Endothelial cell of umbilical vein (primary cell): Measurements from ENCODE around the gene EIF4E3. TPM values are rescaled to one million over a fixed set of nuclear protein-coding genes. Genes with fewer than 3 reads are reported as not detected.

ENCODE experiments used
- BruUV-seq: library from RNA; stranded (reverse); fragments of 400-500 nt; replicated peaks from 2 replicates; lab custom pipeline; 2021; lab: Mats Ljungman, UMichigan
- CTCF ChIA-PET: fragments of 300-600, 350-600 bp; sonication (Branson Sonifier 250); formaldehyde crosslinking; loops from one replicate; lab custom pipeline; 2021; ENCODE audit warnings: antibody characterized with exemption, inconsistent platforms; lab: Charles Lee
- POLR2A ChIA-PET: fragments of 300-600, 350-600 bp; sonication (Branson Sonifier 250); formaldehyde crosslinking; loops from one replicate; lab custom pipeline; 2021; ENCODE audit warnings: antibody characterized with exemption, inconsistent platforms; lab: Charles Lee
- DNase-seq: peaks from one replicate; pipeline ENCODE4 v3.0.0-alpha.2; 2011; ENCODE audit warnings: low read depth, low spot score
- FAIRE-seq: peaks from 2 replicates; lab custom pipeline; 2011; peaks lifted over from hg19 to GRCh38; lab: Jason Lieb, UNC
- H2AFZ ChIP-seq: 2 replicates; pipeline ENCODE4 v1.6.0; 2012; ENCODE audit warnings: low read depth, low read length, control low read depth, inconsistent platforms
- H3K27ac ChIP-seq: 2 replicates; pipeline ENCODE4 v1.5.1; 2011; ENCODE audit warnings: low read depth, mild to moderate bottlenecking, control low read depth, low read length, moderate library complexity; ENCODE audit not compliant: insufficient read depth
- H3K27me3 ChIP-seq, 2 experiments: 2 replicates each; pipeline versions ENCODE4 v1.6.0 to v1.6.1; 2011; ENCODE audit warnings: low read length in 2 of 2, mixed read lengths in 1 of 2; ENCODE audit not compliant: control insufficient read depth in 2 of 2, insufficient read depth in 2 of 2
- H3K36me3 ChIP-seq, 2 experiments: 2 replicates in 1 of 2; 3 replicates in 1 of 2; pipeline ENCODE4 v1.5.1; 2011; ENCODE audit warnings: low read length in 2 of 2, mild to moderate bottlenecking in 1 of 2, moderate library complexity in 1 of 2; ENCODE audit not compliant: control insufficient read depth in 2 of 2, insufficient read depth in 2 of 2; ENCODE audit errors: extremely low read depth in 1 of 2
- H3K4me1 ChIP-seq: 3 replicates; pipeline ENCODE4 v1.5.1; 2011; ENCODE audit warnings: mild to moderate bottlenecking, low read length; ENCODE audit not compliant: control insufficient read depth, insufficient read depth; ENCODE audit errors: extremely low read depth
- H3K4me2 ChIP-seq: 2 replicates; pipeline ENCODE4 v1.6.1; 2011; ENCODE audit warnings: low read length, control low read depth, mixed read lengths; ENCODE audit not compliant: insufficient read depth
- H3K4me3 ChIP-seq, 3 experiments: fragments of 200-600 bp in 1 of 3; sonication (generic), shearing (Covaris generic) in 1 of 3; replicated peaks in 1 of 3; 2 replicates each; pipeline ENCODE4 v1.5.1; 2011 to 2016; ENCODE audit warnings: control low read depth in 3 of 3, low read length in 3 of 3, mild to moderate bottlenecking in 2 of 3, inconsistent platforms in 1 of 3, low read depth in 1 of 3, moderate library complexity in 1 of 3; ENCODE audit not compliant: insufficient read depth in 1 of 3
- H3K79me2 ChIP-seq: 2 replicates; pipeline ENCODE4 v1.6.0; 2012; ENCODE audit warnings: low read length, inconsistent platforms; ENCODE audit not compliant: control insufficient read depth, insufficient read depth
- H3K9ac ChIP-seq: replicated peaks from 2 replicates; pipeline ENCODE3; 2011; ENCODE audit warnings: low read length, control low read depth; ENCODE audit not compliant: insufficient read depth; ENCODE audit errors: extremely low read depth
- H3K9me1 ChIP-seq: replicated peaks from 3 replicates; pipeline ENCODE4 v1.6.0; 2011; ENCODE audit warnings: mild to moderate bottlenecking, low read length; ENCODE audit not compliant: control insufficient read depth, insufficient read depth; ENCODE audit errors: extremely low read depth
- H3K9me3 ChIP-seq: replicated peaks from 2 replicates; pipeline ENCODE4 v1.5.1; 2012; ENCODE audit warnings: low read length, inconsistent platforms; ENCODE audit not compliant: control insufficient read depth, insufficient read depth
- H4K20me1 ChIP-seq: replicated peaks from 2 replicates; pipeline ENCODE3; 2011; ENCODE audit warnings: mild to moderate bottlenecking, low read length; ENCODE audit not compliant: control insufficient read depth, insufficient read depth; ENCODE audit errors: extremely low read depth
- EZH2 ChIP-seq: IDR thresholded peaks from 2 replicates; pipeline ENCODE4 v1.6.1; 2012; ENCODE audit warnings: borderline replicate concordance, low read depth, mild to moderate bottlenecking, moderate library complexity, low read length, inconsistent platforms; ENCODE audit not compliant: severe bottlenecking
- MYC ChIP-seq: IDR thresholded peaks from one replicate; pipeline ENCODE4 v1.6.1; 2011; ENCODE audit warnings: mild to moderate bottlenecking, low read depth, low read length
- dilution Hi-C: fragments of 300-500 bp; cut with MboI; formaldehyde crosslinking; loops from one replicate; pipeline ENCODE4 v1.15.0; 2019; ENCODE audit warnings: low sequenced_read_pairs; ENCODE audit not compliant: extremely low pct_ligation_motif_present
- intact Hi-C: fragments of 100-400 bp; cut with micrococcal nuclease; formaldehyde crosslinking; loops from one replicate; pipeline ENCODE4 v1.10.0; 2022
- polyA plus RNA-seq, 4 experiments: library from polyadenylated mRNA; depleted of rRNA in 3 of 4; stranded (reverse) in 3 of 4; unstranded in 1 of 4; fragments of >200 nt; gene quantifications; 2 replicates each; pipeline versions ENCODE4 v1.2.1 to v1.2.3, GENCODE V29; 2011 to 2012; ENCODE audit warnings: missing spikeins in 1 of 4
- total RNA-seq: library from RNA; stranded (reverse); gene quantifications from 2 replicates; pipeline ENCODE4 v1.2.3, GENCODE V29; 2021
- TF ChIP-seq, protein P1 (sequence below), 2 donors: IDR thresholded peaks; 1 replicate in 1 of 2; 2 replicates in 1 of 2; pipeline ENCODE4 v1.5.1; 2011; ENCODE audit warnings: low read length in 2 of 2, mild to moderate bottlenecking in 2 of 2, moderate library complexity in 2 of 2, control low read depth in 1 of 2, inconsistent platforms in 1 of 2, low read depth in 1 of 2; ENCODE audit not compliant: insufficient read depth in 1 of 2; ENCODE audit errors: extremely low read depth in 1 of 2

The EIF4E3 gene
- total and polyA plus RNA-seq, 2 donors (not counting 3 experiments of a cell fraction or from before 2014, with no cell fraction given) = 1.3 to 4.9 TPM

DNA sequence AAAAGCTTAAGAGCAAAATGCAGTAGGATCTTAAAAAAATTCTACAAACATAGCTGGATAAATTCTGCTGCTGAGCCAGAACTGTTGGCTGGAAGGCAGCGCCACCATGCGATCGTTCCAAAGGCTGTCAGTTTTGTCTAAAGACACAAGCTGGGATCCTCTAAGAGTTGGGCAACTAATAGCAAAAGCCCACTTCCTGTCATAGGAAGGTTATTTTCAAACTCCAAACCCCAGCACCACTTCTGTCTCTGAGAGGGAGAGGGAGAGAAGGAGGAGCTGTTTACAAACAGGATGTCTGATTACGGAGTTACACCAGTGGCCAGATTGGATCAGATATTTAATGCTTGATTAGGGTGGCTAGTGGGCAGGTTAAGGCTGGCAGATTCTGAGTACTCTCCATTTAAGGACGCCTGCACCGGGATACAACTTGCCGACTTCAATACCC lies 44.0 kb downstream of the EIF4E3 start:
- H3K4me3 ChIP-seq = no peak overlapping the region
- FAIRE-seq = peak; percentile 79
- peak; percentile 73 for DNase-seq
- H4K20me1 ChIP-seq = no peaks in the 10 kb centered on the region
- H2AFZ ChIP-seq = no peak overlapping the region
- H3K9me1 ChIP-seq = no peaks in the 10 kb centered on the region
- no TSS peak for BruUV-seq
- TF ChIP-seq EZH2 = no peak
- TF ChIP-seq, protein P1, sequence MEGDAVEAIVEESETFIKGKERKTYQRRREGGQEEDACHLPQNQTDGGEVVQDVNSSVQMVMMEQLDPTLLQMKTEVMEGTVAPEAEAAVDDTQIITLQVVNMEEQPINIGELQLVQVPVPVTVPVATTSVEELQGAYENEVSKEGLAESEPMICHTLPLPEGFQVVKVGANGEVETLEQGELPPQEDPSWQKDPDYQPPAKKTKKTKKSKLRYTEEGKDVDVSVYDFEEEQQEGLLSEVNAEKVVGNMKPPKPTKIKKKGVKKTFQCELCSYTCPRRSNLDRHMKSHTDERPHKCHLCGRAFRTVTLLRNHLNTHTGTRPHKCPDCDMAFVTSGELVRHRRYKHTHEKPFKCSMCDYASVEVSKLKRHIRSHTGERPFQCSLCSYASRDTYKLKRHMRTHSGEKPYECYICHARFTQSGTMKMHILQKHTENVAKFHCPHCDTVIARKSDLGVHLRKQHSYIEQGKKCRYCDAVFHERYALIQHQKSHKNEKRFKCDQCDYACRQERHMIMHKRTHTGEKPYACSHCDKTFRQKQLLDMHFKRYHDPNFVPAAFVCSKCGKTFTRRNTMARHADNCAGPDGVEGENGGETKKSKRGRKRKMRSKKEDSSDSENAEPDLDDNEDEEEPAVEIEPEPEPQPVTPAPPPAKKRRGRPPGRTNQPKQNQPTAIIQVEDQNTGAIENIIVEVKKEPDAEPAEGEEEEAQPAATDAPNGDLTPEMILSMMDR (IDR thresholded peaks at IDR 0.05; ENCODE audit: extremely low read depth in 1 of 2, insufficient read depth in 1 of 2, low read depth in 1 of 2, low read length in 2 of 2) = peak; percentile 75 to 80
- no peaks in the 10 kb centered on the region for H3K27me3 ChIP-seq
- intact Hi-C loops (loop anchor here (1.0 kb wide), 2 partner anchors 95 to 1150 kb away; no protein-coding TSS in a partner anchor), dilution Hi-C loops (no loop called here)
- H3K9ac ChIP-seq = no peak overlapping the region
- H3K27ac ChIP-seq = no peak overlapping the region
- no peak overlapping the region for H3K4me2 ChIP-seq
- POLR2A ChIA-PET = no interaction called here
- H3K36me3 ChIP-seq = no peaks in the 10 kb centered on the region
- H3K79me2 ChIP-seq = no peaks in the 10 kb centered on the region
- no peaks in the 10 kb centered on the region for H3K9me3 ChIP-seq
- CTCF ChIA-PET = interaction anchor here (0.6 to 2.8 kb wide), 47 partner anchors 9 to 1622 kb away, joined by 3 to 45 read pairs (median 5); partner anchors contain the start of gene EIF4E3
- H3K4me1 ChIP-seq = peaks cover 5% of the 10 kb centered on the region

DNA sequence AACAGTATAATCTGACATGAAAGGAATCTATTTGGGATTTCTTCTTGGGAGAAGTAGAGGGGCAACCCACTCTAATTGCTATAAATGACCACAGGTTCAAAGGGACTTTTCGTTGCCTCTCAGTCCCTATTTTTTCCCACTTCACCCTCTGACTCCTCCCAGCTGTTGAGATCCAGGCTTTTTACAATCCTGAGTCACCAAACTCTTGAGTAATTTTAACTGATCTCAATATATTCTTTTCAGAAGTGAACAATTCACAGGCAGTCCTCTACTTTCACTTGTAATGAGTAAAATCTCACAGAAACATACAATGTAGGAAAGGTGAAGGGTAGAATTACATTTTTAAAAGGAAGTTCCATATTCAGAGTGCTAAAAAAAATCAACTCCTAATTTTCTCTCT lies 44.6 kb downstream of the EIF4E3 start:
- no peaks in the 10 kb centered on the region for H3K36me3 ChIP-seq
- POLR2A ChIA-PET = no interaction called here
- H3K9me3 ChIP-seq = no peaks in the 10 kb centered on the region
- TF ChIP-seq MYC = no peak
- no peak overlapping the region for H3K4me3 ChIP-seq
- H2AFZ ChIP-seq = no peak overlapping the region
- BruUV-seq = no TSS peak
- H3K27ac ChIP-seq = no peak overlapping the region
- no peaks in the 10 kb centered on the region for H3K9me1 ChIP-seq
- H3K27me3 ChIP-seq = no peaks in the 10 kb centered on the region
- dilution Hi-C loops = no loop called here
- H3K4me1 ChIP-seq = peaks cover 5% of the 10 kb centered on the region
- DNase-seq (peak; percentile 17), FAIRE-seq (no peak)
- CTCF ChIA-PET = interaction anchor here (0.6 to 2.8 kb wide), 36 partner anchors 9 to 1622 kb away, joined by 3 to 45 read pairs (median 6); no protein-coding TSS in a partner anchor
- no peak overlapping the region for H3K4me2 ChIP-seq
- no peaks in the 10 kb centered on the region for H4K20me1 ChIP-seq
- intact Hi-C loops = loop anchor here (1.0 kb wide), 2 partner anchors 94 to 1149 kb away; no protein-coding TSS in a partner anchor
- no peaks in the 10 kb centered on the region for H3K79me2 ChIP-seq
- H3K9ac ChIP-seq = no peak overlapping the region
